ENCODE data around the gene ZNF428. TPM values are rescaled to one million over a fixed set of nuclear protein-coding genes. Genes with fewer than 3 reads are reported as not detected.
"Not testable (repeated sequence)": the region's sequence is repeated elsewhere in the genome, so short reads cannot be mapped to it uniquely, and the experiment has no call there.

The ZNF428 gene
- total RNA-seq, 1 experiment from 2014 or later: 101 TPM

DNA sequence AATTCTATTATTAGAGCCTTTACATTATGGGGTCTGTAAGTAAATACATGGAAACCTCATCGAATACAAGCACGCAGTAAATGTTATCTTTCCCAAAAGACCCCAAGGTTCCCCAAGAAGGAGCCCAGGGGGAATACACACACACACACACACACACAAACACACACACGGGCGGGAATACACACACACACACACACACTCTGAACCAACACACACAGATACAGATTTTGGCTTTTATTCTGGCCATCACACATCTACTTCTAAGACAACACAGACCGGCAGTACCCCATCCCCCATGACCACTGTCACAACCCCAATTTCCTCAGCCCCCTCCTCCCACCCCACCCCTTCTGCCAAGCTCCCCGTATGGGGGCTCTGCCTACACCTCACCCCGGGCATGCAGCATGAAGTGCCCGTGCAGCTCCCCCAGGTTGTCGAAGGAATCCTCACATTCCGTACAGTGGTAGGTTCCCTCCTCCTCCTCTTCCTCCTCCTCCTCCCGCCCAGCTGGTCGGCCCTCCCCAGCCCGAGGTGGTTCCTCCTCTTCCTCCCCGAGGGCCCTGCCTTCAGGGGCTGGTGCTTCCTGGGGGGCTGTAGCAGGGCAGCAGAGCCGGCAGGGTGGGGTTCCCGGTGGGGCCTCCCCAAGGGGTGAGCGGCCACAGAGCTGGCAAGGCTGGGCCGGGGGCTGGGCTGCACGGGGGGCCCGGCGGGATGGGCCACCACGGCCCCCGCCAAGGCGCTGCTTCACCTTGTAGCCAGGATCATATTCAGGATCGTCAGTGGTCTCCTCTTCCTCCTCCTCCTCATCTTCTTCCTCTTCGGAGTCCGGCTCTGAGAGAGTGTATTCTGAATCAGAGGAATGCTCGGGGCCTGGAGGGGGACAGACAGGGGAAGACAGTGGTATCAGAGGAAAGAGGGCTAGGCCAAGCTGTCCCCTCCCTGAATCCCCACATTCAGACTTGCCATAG, 11.9 kb downstream of the ZNF428 start:
- Histone ChIP-seq H3K4me3 (no peak overlapping the region), H3K9me3 (no peaks in the 10 kb centered on the region), H3K36me3 (peaks cover 22% of the 10 kb centered on the region), H3K27me3 (no peaks in the 10 kb centered on the region)
- no peak for DNase-seq

DNA sequence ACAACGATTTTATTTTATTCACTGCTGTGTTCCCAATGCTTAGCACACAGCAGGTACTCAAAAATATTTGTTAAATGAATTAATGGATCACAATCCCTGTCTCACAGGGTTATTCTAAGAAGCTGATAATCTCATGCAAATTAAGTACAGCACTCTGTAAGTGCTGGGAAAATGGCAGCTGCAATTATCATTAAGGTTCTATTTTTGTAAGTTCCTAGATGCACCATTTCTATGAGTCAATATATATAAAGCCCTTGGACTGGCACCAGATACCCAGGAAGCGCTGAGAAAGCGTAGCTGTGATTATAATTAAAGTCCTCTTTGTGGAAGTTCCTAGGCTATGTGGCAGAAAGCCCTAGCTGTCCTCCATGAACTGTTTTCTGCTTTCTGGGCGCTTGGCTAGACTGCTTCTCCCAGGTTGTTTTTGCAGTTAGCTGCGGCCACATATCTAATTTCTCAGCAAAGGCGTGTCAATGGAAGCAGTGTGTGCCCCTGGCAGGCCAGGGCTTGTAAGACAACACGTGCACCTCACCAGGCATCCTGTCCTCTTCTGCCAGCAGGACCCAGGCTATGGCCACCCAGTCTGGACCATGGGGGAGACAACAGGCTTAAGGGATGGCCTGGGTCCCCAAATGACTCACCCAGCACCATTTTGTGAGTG, 12.7 kb downstream of the ZNF428 start:
- Histone ChIP-seq H3K27me3 (no peaks in the 10 kb centered on the region), H3K36me3 (peaks cover 19% of the 10 kb centered on the region), H3K9me3 (no peaks in the 10 kb centered on the region), H3K4me3 (no peak overlapping the region)
- no peak for DNase-seq

DNA sequence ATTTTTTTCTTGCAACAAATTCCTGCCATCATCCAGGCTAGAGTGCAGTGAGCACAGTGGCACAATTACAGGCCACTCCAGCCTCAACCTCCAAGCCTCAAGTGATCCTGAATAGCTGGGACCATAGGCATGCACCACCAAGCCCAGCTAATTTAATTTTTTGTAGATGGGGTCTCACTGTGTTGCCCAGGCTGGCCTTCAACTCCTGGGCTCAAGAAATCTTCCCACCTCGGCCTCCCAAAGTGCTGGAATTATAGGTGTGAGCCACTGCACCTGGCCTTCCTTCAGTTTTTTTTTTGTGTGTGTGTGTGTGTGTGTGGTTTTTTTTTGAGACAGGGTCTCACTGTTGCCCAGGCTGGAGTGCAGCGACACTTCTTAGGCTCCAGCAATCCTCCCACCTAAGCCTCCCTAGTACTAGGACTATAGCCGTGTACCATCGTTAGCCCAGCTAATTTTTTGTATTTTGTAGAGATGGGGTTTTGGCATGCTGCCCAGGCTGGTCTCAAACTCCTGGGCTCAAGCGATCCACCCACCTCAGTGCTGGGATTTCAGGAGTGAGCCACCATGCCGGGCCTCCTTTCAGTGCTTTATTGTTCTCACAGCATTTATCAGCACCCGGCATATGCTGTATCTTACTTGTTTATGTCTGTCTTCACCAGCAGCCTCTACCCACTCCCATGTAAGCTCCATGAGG, 13.4 kb downstream of the ZNF428 start:
- Histone ChIP-seq H3K4me3 (no peak overlapping the region), H3K36me3 (peaks cover 24% of the 10 kb centered on the region), H3K27me3 (no peaks in the 10 kb centered on the region), H3K9me3 (no peaks in the 10 kb centered on the region)
- no peak for DNase-seq

DNA sequence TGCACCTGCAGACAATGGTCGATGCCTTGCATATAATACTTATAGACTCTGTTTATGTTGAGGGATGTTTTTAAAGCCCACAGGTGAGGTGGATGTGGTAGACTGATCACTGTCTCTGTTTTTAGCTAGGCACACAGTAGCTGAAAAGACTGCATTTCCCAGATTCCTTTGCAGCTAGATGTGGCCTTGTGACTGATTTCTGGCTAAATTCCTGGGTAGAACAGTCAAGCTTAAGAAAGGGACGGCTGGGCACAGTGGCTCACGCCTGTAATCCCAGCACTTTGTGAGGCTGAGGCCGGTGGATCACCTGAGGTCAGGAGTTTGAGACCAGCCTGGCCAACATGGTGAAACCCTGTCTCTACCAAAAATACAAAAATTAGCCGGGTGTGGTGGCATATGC, 19.1 kb downstream of the ZNF428 start:
- peaks cover 36% of the 10 kb centered on the region for H3K36me3 ChIP-seq
- DNase-seq, H3K27me3 ChIP-seq, H3K9me3 ChIP-seq, H3K4me3 ChIP-seq: not testable (repeated sequence)

GRCh38 chr19:43599635-43600295, 19.7 kb downstream of the ZNF428 start:
- Histone ChIP-seq H3K9me3 (no peaks in the 10 kb centered on the region), H3K4me3 (no peak overlapping the region), H3K36me3 (peaks cover 38% of the 10 kb centered on the region), H3K27me3 (no peaks in the 10 kb centered on the region)
- DNase-seq: no peak

GRCh38 chr19:43598445-43599240, 20.8 kb downstream of the ZNF428 start:
- H3K36me3 ChIP-seq: peaks cover 50% of the 10 kb centered on the region
- no peaks in the 10 kb centered on the region for H3K27me3 ChIP-seq
- H3K4me3 ChIP-seq: no peak overlapping the region
- no peaks in the 10 kb centered on the region for H3K9me3 ChIP-seq
- no peak for DNase-seq

DNA sequence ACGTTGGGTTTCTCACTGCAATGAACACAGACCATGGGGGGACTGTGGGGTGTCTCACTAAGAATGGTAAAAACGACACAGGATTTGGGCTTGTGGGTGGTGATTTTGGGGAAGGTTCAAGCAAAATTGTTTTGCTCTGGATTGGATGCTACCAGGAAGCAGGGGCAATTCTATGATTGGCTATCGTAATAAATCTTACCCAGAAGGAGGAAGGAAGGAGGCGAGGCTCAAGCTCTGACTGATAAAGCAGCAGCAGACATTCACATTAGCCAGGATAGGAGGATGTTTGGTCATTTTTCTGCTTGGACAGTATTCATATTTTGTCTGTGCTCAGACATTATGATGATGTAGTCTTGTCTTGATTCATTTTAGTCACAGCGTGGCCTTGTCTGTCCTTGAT, 21.6 kb downstream of the ZNF428 start:
- H3K36me3 ChIP-seq: peaks cover 55% of the 10 kb centered on the region
- H3K27me3 ChIP-seq: no peaks in the 10 kb centered on the region
- no peaks in the 10 kb centered on the region for H3K9me3 ChIP-seq
- DNase-seq: no peak
- peak overlapping the region; percentile 66 for H3K4me3 ChIP-seq

- DNase-seq: no peak
Observed at GRCh38 chr19:43596842-43597461, 22.5 kb downstream of the ZNF428 start.

GRCh38 chr19:43595999-43596841, 23.2 kb downstream of the ZNF428 start, which contains the start of the genes IRGQ and ZNF576:
IRGQ (minus strand) TSS chr19:43596134; CDS start chr19:43595338, 796 bp downstream.
ZNF576 (plus strand) TSS chr19:43596595; CDS start chr19:43597109, 514 bp downstream.
- Histone ChIP-seq H3K27me3 (no peaks in the 10 kb centered on the region), H3K36me3 (peaks cover 52% of the 10 kb centered on the region), H3K9me3 (no peaks in the 10 kb centered on the region), H3K4me3 (peak within 1 kb of the TSS; percentile 66)
- DNase-seq: peak; percentile 98

More at GRCh38 chr19:43596842-43597461, 22.5 kb downstream of the ZNF428 start:
- H3K27me3 ChIP-seq: no peaks in the 10 kb centered on the region
- H3K4me3 ChIP-seq: peak overlapping the region; percentile 66
- H3K36me3 ChIP-seq: peaks cover 57% of the 10 kb centered on the region
- H3K9me3 ChIP-seq: no peaks in the 10 kb centered on the region

GRCh38 chr19:43595605-43595998, 23.8 kb downstream of the ZNF428 start:
- no peak for DNase-seq
- Histone ChIP-seq H3K27me3 (no peaks in the 10 kb centered on the region), H3K9me3 (no peaks in the 10 kb centered on the region), H3K36me3 (peaks cover 50% of the 10 kb centered on the region), H3K4me3 (peak overlapping the region; percentile 66)

- peak; percentile 62 for DNase-seq
- Histone ChIP-seq H3K9me3 (no peaks in the 10 kb centered on the region), H3K4me3 (peak overlapping the region; percentile 66), H3K36me3 (peaks cover 46% of the 10 kb centered on the region), H3K27me3 (no peaks in the 10 kb centered on the region)
Observed at GRCh38 chr19:43594710-43595604, 24.5 kb downstream of the ZNF428 start.

GRCh38 chr19:43594081-43594697, 25.2 kb downstream of the ZNF428 start:
- Histone ChIP-seq H3K4me3 (peak overlapping the region; percentile 66), H3K36me3 (peaks cover 47% of the 10 kb centered on the region), H3K27me3 (no peaks in the 10 kb centered on the region), H3K9me3 (no peaks in the 10 kb centered on the region)
- DNase-seq: no peak

GRCh38 chr19:43592800-43593350, 26.6 kb downstream of the ZNF428 start:
- no peaks in the 10 kb centered on the region for H3K27me3 ChIP-seq
- no peaks in the 10 kb centered on the region for H3K9me3 ChIP-seq
- peaks cover 41% of the 10 kb centered on the region for H3K36me3 ChIP-seq
- no peak for DNase-seq
- H3K4me3 ChIP-seq: no peak overlapping the region

Measured in MG63 (cell line).